ENCODE results near the gene PCNX4.

Gene PCNX4

DNA sequence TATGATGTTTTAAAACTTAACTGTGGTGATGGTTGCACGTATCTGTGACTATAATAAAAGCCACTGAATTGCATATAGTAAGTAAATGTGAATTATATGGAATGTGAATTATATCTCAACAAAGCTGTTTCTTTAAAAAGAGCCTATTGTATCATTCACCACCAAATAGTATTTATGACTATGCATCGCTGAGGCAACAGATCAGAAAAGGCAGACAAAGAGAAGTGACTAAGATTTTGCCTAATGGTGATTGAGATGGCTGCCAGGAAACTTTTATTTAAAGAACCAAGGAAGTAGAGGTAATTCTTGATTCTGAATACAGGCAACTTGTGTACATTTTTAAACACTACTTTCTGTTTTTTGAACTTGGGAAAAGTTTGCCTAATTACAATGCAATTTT, 41.8 kb downstream of the PCNX4 start:
- Histone ChIP-seq H3K9me3 (no peaks in the 10 kb centered on the region), H3K36me3 (peaks cover 0 to 5% (median 0%) of the 10 kb centered on the region in 3 donors), H3K4me1 (no peaks in the 10 kb centered on the region), H3K27ac (no peak overlapping the region), H3K27me3 (no peaks in the 10 kb centered on the region), H3K4me3 (no peak overlapping the region)
- intact Hi-C loops (cut with DNase I; ENCODE audit: low total_unique reads), result no loop called here
- TF ChIP-seq, protein P1, sequence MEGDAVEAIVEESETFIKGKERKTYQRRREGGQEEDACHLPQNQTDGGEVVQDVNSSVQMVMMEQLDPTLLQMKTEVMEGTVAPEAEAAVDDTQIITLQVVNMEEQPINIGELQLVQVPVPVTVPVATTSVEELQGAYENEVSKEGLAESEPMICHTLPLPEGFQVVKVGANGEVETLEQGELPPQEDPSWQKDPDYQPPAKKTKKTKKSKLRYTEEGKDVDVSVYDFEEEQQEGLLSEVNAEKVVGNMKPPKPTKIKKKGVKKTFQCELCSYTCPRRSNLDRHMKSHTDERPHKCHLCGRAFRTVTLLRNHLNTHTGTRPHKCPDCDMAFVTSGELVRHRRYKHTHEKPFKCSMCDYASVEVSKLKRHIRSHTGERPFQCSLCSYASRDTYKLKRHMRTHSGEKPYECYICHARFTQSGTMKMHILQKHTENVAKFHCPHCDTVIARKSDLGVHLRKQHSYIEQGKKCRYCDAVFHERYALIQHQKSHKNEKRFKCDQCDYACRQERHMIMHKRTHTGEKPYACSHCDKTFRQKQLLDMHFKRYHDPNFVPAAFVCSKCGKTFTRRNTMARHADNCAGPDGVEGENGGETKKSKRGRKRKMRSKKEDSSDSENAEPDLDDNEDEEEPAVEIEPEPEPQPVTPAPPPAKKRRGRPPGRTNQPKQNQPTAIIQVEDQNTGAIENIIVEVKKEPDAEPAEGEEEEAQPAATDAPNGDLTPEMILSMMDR (IDR thresholded peaks at IDR 0.05), result no peak
- DNase-seq, result no peak

DNA sequence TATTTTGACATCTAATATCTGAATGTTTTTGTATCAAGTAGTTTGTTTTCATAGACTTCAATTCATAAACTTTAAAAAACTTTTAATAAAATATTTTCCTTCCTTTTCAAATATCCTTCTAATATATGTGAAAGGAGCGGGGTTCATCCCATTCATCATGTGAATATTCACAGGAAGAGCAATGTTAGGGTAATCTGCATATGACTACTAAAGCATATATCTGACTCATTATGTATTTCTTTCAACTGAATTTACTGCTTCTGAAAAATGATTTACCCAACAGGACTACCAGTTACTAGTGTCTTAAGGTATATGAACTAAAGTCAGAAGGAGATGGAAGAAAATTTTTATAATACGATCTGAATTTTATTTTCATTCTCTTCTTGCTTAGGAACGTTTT, 43.0 kb downstream of the PCNX4 start:
- TF ChIP-seq, protein P1 (IDR thresholded peaks at IDR 0.05), result no peak
- H3K4me3 ChIP-seq, result no peak overlapping the region
- DNase-seq, result no peak
- no peaks in the 10 kb centered on the region for H3K9me3 ChIP-seq
- peaks cover 0 to 5% (median 0%) of the 10 kb centered on the region in 3 donors for H3K36me3 ChIP-seq
- no peak overlapping the region for H3K27ac ChIP-seq
- intact Hi-C loops (cut with DNase I; ENCODE audit: low total_unique reads), result no loop called here
- no peaks in the 10 kb centered on the region for H3K27me3 ChIP-seq
- no peaks in the 10 kb centered on the region for H3K4me1 ChIP-seq

DNA sequence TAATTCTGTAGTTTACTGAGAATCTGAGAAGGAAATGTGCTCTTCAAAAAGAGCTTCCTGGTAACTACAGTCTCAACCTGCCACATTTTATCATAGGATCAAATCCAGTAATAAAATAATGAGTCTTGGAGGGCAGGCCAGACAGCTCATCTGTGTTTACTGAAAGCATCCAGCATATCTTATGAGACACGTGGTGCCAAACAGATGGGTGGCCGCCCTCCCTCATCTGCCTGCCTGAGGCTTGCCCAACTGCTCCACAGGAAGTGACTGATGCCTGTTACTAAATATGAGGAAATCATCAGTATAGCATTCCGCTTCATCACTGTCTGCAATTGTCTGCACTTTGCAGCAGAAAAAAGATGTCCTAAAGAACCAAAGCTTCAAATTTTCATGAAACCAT, 60.0 kb downstream of the PCNX4 start:
- no peak overlapping the region for H3K4me3 ChIP-seq
- no peaks in the 10 kb centered on the region for H3K27me3 ChIP-seq
- intact Hi-C loops (cut with DNase I; ENCODE audit: low total_unique reads), result no loop called here
- H3K36me3 ChIP-seq, result peaks cover 43 to 69% (median 56%) of the 10 kb centered on the region in 3 donors
- no peaks in the 10 kb centered on the region for H3K9me3 ChIP-seq
- peak; percentile 87 for DNase-seq
- peak overlapping the region in 1 of 2 donors; percentile 27 for H3K27ac ChIP-seq
- TF ChIP-seq, protein P1 (IDR thresholded peaks at IDR 0.05), result no peak
- peaks cover 0 to 22% (median 4%) of the 10 kb centered on the region in 4 donors for H3K4me1 ChIP-seq

DNA sequence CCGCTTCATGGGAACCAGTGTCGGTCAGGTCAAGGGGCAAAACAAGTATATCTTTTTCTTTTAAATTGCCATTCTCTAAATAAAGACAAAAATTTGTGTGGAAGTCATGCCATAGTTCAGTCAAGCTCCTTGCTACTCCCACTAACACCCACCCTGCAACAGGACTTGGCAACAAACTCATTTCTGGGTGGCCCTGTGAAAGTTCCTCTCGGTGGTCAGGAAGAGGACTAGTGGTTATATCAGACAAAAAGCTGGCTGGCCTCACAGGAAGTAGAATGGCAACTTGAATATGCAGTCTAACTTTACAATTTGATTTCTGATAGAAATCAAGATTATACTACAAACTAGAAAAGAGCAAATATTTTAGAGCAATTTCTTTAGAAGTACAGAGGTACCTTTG, 62.3 kb downstream of the PCNX4 start:
- no peak overlapping the region for H3K27ac ChIP-seq
- H3K4me3 ChIP-seq, result no peak overlapping the region
- H3K36me3 ChIP-seq, result peaks cover 22 to 52% (median 40%) of the 10 kb centered on the region in 3 donors
- TF ChIP-seq, protein P1 (IDR thresholded peaks at IDR 0.05), result no peak
- no peak for DNase-seq
- peaks cover 0 to 38% (median 5%) of the 10 kb centered on the region in 4 donors for H3K4me1 ChIP-seq
- intact Hi-C loops (cut with DNase I; ENCODE audit: low total_unique reads), result no loop called here
- H3K9me3 ChIP-seq, result no peaks in the 10 kb centered on the region
- H3K27me3 ChIP-seq, result no peaks in the 10 kb centered on the region

DNA sequence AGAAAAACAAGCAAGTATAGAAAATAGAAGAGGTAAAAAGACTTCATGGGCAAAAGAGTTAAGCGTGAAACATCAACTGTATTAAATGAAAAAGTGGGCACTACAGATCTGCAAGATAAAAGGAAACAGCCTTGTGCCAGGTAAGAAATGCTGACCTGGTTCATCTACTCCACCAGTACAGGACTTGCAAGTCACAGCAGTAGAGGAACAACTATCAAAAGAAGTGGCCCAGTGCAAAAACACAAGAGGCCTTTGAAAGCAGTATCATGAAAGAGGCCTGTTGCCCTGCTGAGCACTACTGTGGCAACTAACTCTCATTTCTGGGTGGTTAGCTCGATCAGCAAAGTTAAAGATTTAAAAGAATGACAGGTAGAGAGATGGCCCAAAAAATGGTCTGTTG, 62.9 kb downstream of the PCNX4 start:
- H3K4me3 ChIP-seq, result no peak overlapping the region
- no peak for DNase-seq
- no peaks in the 10 kb centered on the region for H3K27me3 ChIP-seq
- H3K27ac ChIP-seq, result no peak overlapping the region
- H3K36me3 ChIP-seq, result peaks cover 16 to 45% (median 37%) of the 10 kb centered on the region in 3 donors
- H3K4me1 ChIP-seq, result peaks cover 0 to 44% (median 8%) of the 10 kb centered on the region in 4 donors
- no peaks in the 10 kb centered on the region for H3K9me3 ChIP-seq
- TF ChIP-seq, protein P1 (IDR thresholded peaks at IDR 0.05), result no peak
- intact Hi-C loops (cut with DNase I; ENCODE audit: low total_unique reads), result no loop called here

DNA sequence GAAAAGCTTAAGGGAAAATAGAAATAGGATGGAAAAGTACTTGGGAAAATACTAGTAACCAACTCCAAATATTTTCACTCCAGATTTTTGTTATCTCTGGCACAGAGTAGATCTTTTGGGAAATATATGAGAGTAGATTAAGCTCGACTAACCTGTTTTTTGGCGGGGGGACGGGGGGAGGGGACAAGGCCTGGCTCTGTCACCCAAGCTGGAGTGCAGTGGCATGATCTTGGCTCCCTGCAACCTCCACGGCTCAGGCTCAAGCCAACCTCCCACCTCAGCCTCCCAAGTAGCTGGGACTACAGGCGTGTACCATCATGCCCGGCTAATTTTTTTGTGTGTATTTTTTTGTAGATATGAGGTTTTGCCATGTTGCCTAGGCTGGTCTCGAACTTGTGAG, 68.7 kb downstream of the PCNX4 start:
- DNase-seq, result peak in 1 of 2 donors; percentile 77
- no peak overlapping the region for H3K4me3 ChIP-seq
- H3K9me3 ChIP-seq, result no peaks in the 10 kb centered on the region
- peaks cover 0 to 5% (median 0%) of the 10 kb centered on the region in 3 donors for H3K36me3 ChIP-seq
- no peaks in the 10 kb centered on the region for H3K27me3 ChIP-seq
- peaks cover 0 to 78% (median 18%) of the 10 kb centered on the region in 4 donors for H3K4me1 ChIP-seq
- TF ChIP-seq, protein P1 (IDR thresholded peaks at IDR 0.05), result no peak
- intact Hi-C loops (cut with DNase I; ENCODE audit: low total_unique reads), result loop anchor here (5.0 to 10.0 kb wide), 2 partner anchors 68 to 84 kb away; partner anchors contain the start of genes PCNX4 and PPM1A
- H3K27ac ChIP-seq, result peak overlapping the region; percentile 42 to 98

All from tibial artery (tissue), 4 donors.